B cell (primary cell): ENCODE data around the gene UQCC3. TPM values are rescaled to one million over a fixed set of nuclear protein-coding genes. Genes with fewer than 3 reads are reported as not detected.
A peak's percentile ranks its signal among the peaks of the same experiment; 100 is the strongest.

Experiments
- ATAC-seq: fragments of 200-7000 bp; cut with Tn5 transposase; one replicate; pipeline ENCODE4 v1.10.0; 2021; ENCODE audit warnings: low read depth, mild to moderate bottlenecking, moderate number of reproducible peaks, moderate library complexity
- CTCF ChIA-PET: fragments of 350-600 bp; sonication (Branson Sonifier 250); formaldehyde crosslinking; loops from one replicate; lab custom pipeline; 2021; ENCODE audit warnings: antibody characterized with exemption, inconsistent platforms; lab: Charles Lee
- POLR2A ChIA-PET: fragments of 350-600 bp; sonication (Branson Sonifier 250); formaldehyde crosslinking; loops from one replicate; lab custom pipeline; 2021; ENCODE audit warnings: antibody characterized with exemption; lab: Charles Lee
- DNase-seq: peaks from one replicate; pipeline ENCODE4 v3.0.0; 2013
- H2AFZ ChIP-seq: 2 replicates; pipeline ENCODE4 v1.6.1; 2012; ENCODE audit warnings: mild to moderate bottlenecking, low read depth, low read length; ENCODE audit not compliant: insufficient read depth, poor library complexity, severe bottlenecking
- H3K27ac ChIP-seq, 2 donors: 1 replicate in 1 of 2; 2 replicates in 1 of 2; pipeline ENCODE4 v1.5.1; 2012 to 2013; ENCODE audit warnings: low read length in 2 of 2, mild to moderate bottlenecking in 2 of 2, moderate library complexity in 1 of 2
- H3K27me3 ChIP-seq, 4 experiments: fragments of 200-600 bp in 1 of 4; sonication (generic) in 1 of 4; replicated peaks in 1 of 4; 1 replicate in 2 of 4; 2 replicates in 2 of 4; pipeline versions ENCODE4 v1.6.1 to v1.7.0; 2013 to 2016; ENCODE audit warnings: low read length in 3 of 4, mild to moderate bottlenecking in 2 of 4, mixed read lengths in 1 of 4, moderate library complexity in 1 of 4; ENCODE audit not compliant: insufficient read depth in 4 of 4, control insufficient read depth in 3 of 4; ENCODE audit errors: control extremely low read depth in 1 of 4
- H3K36me3 ChIP-seq, 2 experiments: replicated peaks in 1 of 2; 1 replicate in 1 of 2; 2 replicates in 1 of 2; pipeline versions ENCODE4 v1.6.1 to v1.7.1; 2013; ENCODE audit warnings: low read length in 1 of 2; ENCODE audit not compliant: insufficient read depth in 2 of 2, control insufficient read depth in 1 of 2; ENCODE audit errors: control extremely low read depth in 1 of 2, extremely low read depth in 1 of 2
- H3K4me1 ChIP-seq, 2 donors: fragments of 200-600 bp in 1 of 2; sonication (generic) in 1 of 2; 1 replicate in 1 of 2; 2 replicates in 1 of 2; pipeline versions ENCODE4 v1.5.1 to v1.6.1; 2013 to 2017; ENCODE audit warnings: low read length in 2 of 2; ENCODE audit not compliant: control insufficient read depth in 2 of 2, insufficient read depth in 2 of 2
- H3K4me2 ChIP-seq: replicated peaks from 2 replicates; pipeline ENCODE3; 2012; ENCODE audit warnings: mild to moderate bottlenecking, low read depth, low read length; ENCODE audit not compliant: poor library complexity, severe bottlenecking
- H3K4me3 ChIP-seq, 5 experiments: fragments of 200-600 bp in 1 of 5; sonication (generic) in 1 of 5; 1 replicate in 3 of 5; 2 replicates in 2 of 5; pipeline versions ENCODE4 v1.5.1 to v1.7.0; 2011 to 2016; ENCODE audit warnings: low read length in 4 of 5, mild to moderate bottlenecking in 4 of 5, low read depth in 2 of 5, control low read depth in 1 of 5, moderate library complexity in 1 of 5; ENCODE audit not compliant: insufficient read depth in 1 of 5; ENCODE audit errors: control extremely low read depth in 1 of 5, extremely low read depth in 1 of 5
- H3K79me2 ChIP-seq: fragments of 200-600 bp; sonication (generic); one replicate; pipeline ENCODE4 v1.6.0; 2016; ENCODE audit warnings: low read length; ENCODE audit not compliant: control insufficient read depth, insufficient read depth
- H3K9ac ChIP-seq: fragments of 200-600 bp; sonication (generic); 2 replicates; pipeline ENCODE4 v1.6.1; 2017; ENCODE audit warnings: mild to moderate bottlenecking, low read length, moderate library complexity
- H3K9me3 ChIP-seq, 3 donors: one replicate each; pipeline versions ENCODE4 v1.6.1 to v1.7.1; 2013; ENCODE audit warnings: low read length in 2 of 3; ENCODE audit not compliant: control insufficient read depth in 2 of 3, insufficient read depth in 1 of 3; ENCODE audit errors: control extremely low read depth in 1 of 3
- H4K20me1 ChIP-seq: 2 replicates; pipeline ENCODE4 v1.6.0; 2012; ENCODE audit warnings: mild to moderate bottlenecking, low read length; ENCODE audit not compliant: insufficient read depth, control insufficient read depth, poor library complexity, severe bottlenecking
- H3K27ac Mint-ChIP-seq: one replicate; pipeline ENCODE4 v1.8.0; 2021; ENCODE audit warnings: mixed read lengths
- H3K27me3 Mint-ChIP-seq: one replicate; pipeline ENCODE4 v1.8.0; 2021; ENCODE audit warnings: mixed read lengths
- H3K4me1 Mint-ChIP-seq: one replicate; pipeline ENCODE4 v1.8.0; 2021; ENCODE audit warnings: mixed read lengths
- H3K4me3 Mint-ChIP-seq: one replicate; pipeline ENCODE4 v1.8.0; 2021; ENCODE audit warnings: mixed read lengths
- H3K9me3 Mint-ChIP-seq: one replicate; pipeline ENCODE4 v1.8.0; 2022; ENCODE audit warnings: mixed read lengths; ENCODE audit not compliant: insufficient read depth
- EZH2 ChIP-seq: IDR thresholded peaks from 2 replicates; pipeline ENCODE4 v1.6.1; 2012; ENCODE audit warnings: borderline replicate concordance, low read depth, mild to moderate bottlenecking, moderate library complexity, low read length; ENCODE audit not compliant: insufficient read depth, poor library complexity, severe bottlenecking
- WGBS: methylation state at CpG from one replicate; pipeline ENCODE4 v1.1.5; 2013; ENCODE audit warnings: missing lambda C conversion rate; ENCODE audit not compliant: insufficient coverage; 5-methylcytosine and 5-hydroxymethylcytosine counted together
- intact Hi-C: fragments of 100-400 bp; cut with micrococcal nuclease; formaldehyde crosslinking; loops from one replicate; pipeline ENCODE4 v1.10.0; 2022
- polyA plus RNA-seq: library from polyadenylated mRNA; depleted of rRNA; stranded (reverse); fragments of >200 nt; gene quantifications from 2 replicates; pipeline ENCODE4 v1.2.3, GENCODE V29; 2012
- total RNA-seq, 2 donors: library from RNA; stranded (reverse); fragments of 120-200 nt in 1 of 2; gene quantifications; 1 replicate in 1 of 2; 2 replicates in 1 of 2; pipeline versions ENCODE4 v1.2.3 to v1.2.4, GENCODE V29; 2013 to 2022
- TF ChIP-seq, protein P1 (sequence below): fragments of 200-600 bp; IDR thresholded peaks from one replicate; pipeline ENCODE4 v1.8.0; 2022; ENCODE audit warnings: antibody characterized with exemption, mild to moderate bottlenecking

The UQCC3 gene
- total and polyA plus RNA-seq, 2 donors (not counting 1 experiment from before 2014, with no cell fraction given) = 5.6 to 6.5 TPM

DNA sequence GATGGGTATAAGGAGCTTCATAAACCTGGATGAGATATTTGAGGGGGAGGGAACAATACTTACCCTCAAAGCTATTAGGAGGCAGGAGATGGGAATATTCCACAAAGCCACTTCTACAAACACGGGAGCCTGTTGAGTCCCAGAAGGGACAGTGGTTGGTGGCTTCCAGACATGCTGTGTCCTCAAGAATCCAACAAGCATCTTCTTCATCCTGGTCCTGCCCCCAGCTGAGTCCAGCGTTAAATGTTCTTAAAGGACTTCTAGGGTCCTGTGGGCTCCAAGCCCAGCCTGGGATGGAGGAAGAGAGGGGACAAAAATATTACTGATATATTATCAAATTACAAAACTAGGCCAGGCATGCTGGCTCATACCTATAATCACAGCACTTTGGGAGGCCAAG lies 4.0 kb upstream of the UQCC3 start:
- Histone ChIP-seq H2AFZ (no peak overlapping the region), H3K9me3 (no peaks in the 10 kb centered on the region), H3K9ac (no peak overlapping the region), H3K4me1 (peaks cover 24 to 46% of the 10 kb centered on the region in 2 donors), H4K20me1 (peaks cover 10% of the 10 kb centered on the region), H3K79me2 (peaks cover 73% of the 10 kb centered on the region), H3K4me2 (no peak overlapping the region), H3K4me3 (no peak overlapping the region), H3K27me3 (no peaks in the 10 kb centered on the region), H3K36me3 (peaks cover 4 to 16% of the 10 kb centered on the region in 2 experiments), H3K27ac (no peak overlapping the region)
- TF ChIP-seq, protein P1, sequence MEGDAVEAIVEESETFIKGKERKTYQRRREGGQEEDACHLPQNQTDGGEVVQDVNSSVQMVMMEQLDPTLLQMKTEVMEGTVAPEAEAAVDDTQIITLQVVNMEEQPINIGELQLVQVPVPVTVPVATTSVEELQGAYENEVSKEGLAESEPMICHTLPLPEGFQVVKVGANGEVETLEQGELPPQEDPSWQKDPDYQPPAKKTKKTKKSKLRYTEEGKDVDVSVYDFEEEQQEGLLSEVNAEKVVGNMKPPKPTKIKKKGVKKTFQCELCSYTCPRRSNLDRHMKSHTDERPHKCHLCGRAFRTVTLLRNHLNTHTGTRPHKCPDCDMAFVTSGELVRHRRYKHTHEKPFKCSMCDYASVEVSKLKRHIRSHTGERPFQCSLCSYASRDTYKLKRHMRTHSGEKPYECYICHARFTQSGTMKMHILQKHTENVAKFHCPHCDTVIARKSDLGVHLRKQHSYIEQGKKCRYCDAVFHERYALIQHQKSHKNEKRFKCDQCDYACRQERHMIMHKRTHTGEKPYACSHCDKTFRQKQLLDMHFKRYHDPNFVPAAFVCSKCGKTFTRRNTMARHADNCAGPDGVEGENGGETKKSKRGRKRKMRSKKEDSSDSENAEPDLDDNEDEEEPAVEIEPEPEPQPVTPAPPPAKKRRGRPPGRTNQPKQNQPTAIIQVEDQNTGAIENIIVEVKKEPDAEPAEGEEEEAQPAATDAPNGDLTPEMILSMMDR = no peak
- TF ChIP-seq EZH2 = no peak
- no peaks in the 10 kb centered on the region for H3K9me3 Mint-ChIP-seq
- CTCF ChIA-PET = interaction anchor here (0.6 to 1.4 kb wide), 3 partner anchors 12 to 76 kb away, joined by 3 to 7 read pairs (median 4); partner anchors contain the start of gene TUT1
- DNase-seq (no peak), ATAC-seq (no peak)
- peak overlapping the region; percentile 56 for H3K27ac Mint-ChIP-seq
- intact Hi-C loops = no loop called here
- POLR2A ChIA-PET = interaction anchor here (0.6 to 1.4 kb wide), 9 partner anchors 9 to 699 kb away, joined by 3 to 6 read pairs (median 4); partner anchors contain the start of genes GANAB, MTA2, TAF6L and UBXN1
- H3K27me3 Mint-ChIP-seq = no peaks in the 10 kb centered on the region
- peak overlapping the region; percentile 97 for H3K4me3 Mint-ChIP-seq
- H3K4me1 Mint-ChIP-seq = peaks cover 63% of the 10 kb centered on the region
- WGBS = no CpG with 5 or more reads among the region's 2 CpGs

DNA sequence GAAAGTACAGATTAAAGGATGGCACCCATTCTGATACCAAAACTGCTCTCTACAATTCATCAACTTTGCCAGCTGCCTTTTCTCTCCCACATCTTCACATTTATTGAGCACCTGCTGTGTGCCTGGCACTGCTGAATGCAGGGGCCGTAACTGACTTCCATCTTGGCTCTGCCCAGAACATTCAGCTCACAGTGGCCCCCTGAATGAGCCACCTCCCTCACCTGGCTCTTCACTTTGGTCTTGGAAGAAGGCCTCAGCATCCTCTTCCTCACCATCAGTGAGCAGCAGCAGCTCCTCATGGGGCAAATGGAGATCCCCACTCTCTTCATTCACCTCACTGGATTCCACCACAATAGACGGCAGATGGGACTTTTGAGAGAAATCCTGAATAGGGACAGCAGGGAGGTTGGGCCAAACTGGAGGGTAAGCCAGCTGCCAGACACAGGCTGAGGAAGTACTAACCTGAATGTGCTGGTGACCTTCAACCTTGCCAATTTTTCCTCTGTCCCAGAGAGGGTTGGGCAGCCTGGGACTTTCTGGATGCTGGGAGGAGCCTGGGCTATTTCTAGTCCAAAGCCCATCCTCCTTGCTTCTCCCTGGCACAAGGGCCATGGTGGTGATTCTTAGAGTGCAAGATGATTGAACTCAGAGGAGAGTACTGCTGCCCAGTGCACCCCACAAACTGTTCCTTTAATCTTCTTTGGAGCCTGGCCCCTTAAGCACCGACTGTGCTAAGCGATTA lies 1.9 kb upstream of the UQCC3 start:
- ChIA-PET POLR2A (interaction anchor here (0.6 to 2.8 kb wide), 4 partner anchors 10 to 78 kb away, joined by 3 to 13 read pairs (median 4); partner anchors contain the start of gene TUT1), CTCF (interaction anchor here (0.6 to 2.5 kb wide), 6 partner anchors 11 to 212 kb away, joined by 3 to 13 read pairs (median 4); partner anchors contain the start of gene INTS5)
- no peak for TF ChIP-seq EZH2
- H3K9me3 Mint-ChIP-seq = no peaks in the 10 kb centered on the region
- no peak overlapping the region for H3K4me2 ChIP-seq
- H3K4me3 Mint-ChIP-seq = peak overlapping the region; percentile 33
- no peaks in the 10 kb centered on the region for H3K27me3 Mint-ChIP-seq
- peaks cover 59% of the 10 kb centered on the region for H3K4me1 Mint-ChIP-seq
- H3K9ac ChIP-seq = no peak overlapping the region
- no peaks in the 10 kb centered on the region for H3K9me3 ChIP-seq
- ATAC-seq = no peak
- H3K27me3 ChIP-seq = no peaks in the 10 kb centered on the region
- 82% methylated on average over 4 of the region's 4 CpGs for WGBS
- H3K27ac ChIP-seq = peak overlapping the region in 1 of 2 donors; percentile 16
- DNase-seq = no peak
- no peak overlapping the region for H2AFZ ChIP-seq
- H3K79me2 ChIP-seq = peaks cover 78% of the 10 kb centered on the region
- peaks cover 29 to 46% of the 10 kb centered on the region in 2 donors for H3K4me1 ChIP-seq
- peaks cover 3 to 19% of the 10 kb centered on the region in 2 experiments for H3K36me3 ChIP-seq
- intact Hi-C loops = loop anchor here (2.0 kb wide), 3 partner anchors 17 to 211 kb away; partner anchors contain the start of genes HNRNPUL2, INTS5 and SLC3A2
- peaks cover 10% of the 10 kb centered on the region for H4K20me1 ChIP-seq
- H3K27ac Mint-ChIP-seq = peak overlapping the region; percentile 12
- H3K4me3 ChIP-seq = no peak overlapping the region
